HepG2 (cell line): ENCODE data around the gene ABHD15. TPM values are rescaled to one million over a fixed set of nuclear protein-coding genes. Genes with fewer than 3 reads are reported as not detected.

Source experiments
- BHLHE40 ChIP-seq: IDR thresholded peaks from 2 replicates; pipeline ENCODE4 v1.6.1; 2011; ENCODE audit warnings: low read length, improper control_type of control experiment
- CBX1 ChIP-seq: IDR thresholded peaks from one replicate; pipeline ENCODE4 v1.6.1; 2016; ENCODE audit warnings: antibody characterized with exemption, low read depth
- EP300 ChIP-seq, 3 experiments: sonication (generic) in 1 of 3; formaldehyde crosslinking in 1 of 3; IDR thresholded peaks; 2 replicates each; pipeline versions ENCODE4 v1.5.1 to v1.6.1; 2011 to 2020; ENCODE audit warnings: low read depth in 2 of 3, low read length in 2 of 3, borderline replicate concordance in 1 of 3, improper control_type of control experiment in 1 of 3, mild to moderate bottlenecking in 1 of 3, missing genetic modification reagents in 1 of 3, moderate library complexity in 1 of 3
- FOXC1 ChIP-seq: sonication (generic); formaldehyde crosslinking; IDR thresholded peaks from 2 replicates; pipeline ENCODE4 v1.8.0; 2022; ENCODE audit warnings: mild to moderate bottlenecking, missing genetic modification reagents, borderline replicate concordance
- FOXK2 ChIP-seq: fragments of 450-650 bp; IDR thresholded peaks from 2 replicates; pipeline ENCODE4 v1.6.1; 2016
- MATR3 ChIP-seq: sonication (generic); formaldehyde crosslinking; IDR thresholded peaks from 2 replicates; pipeline ENCODE4 v1.4.0; 2020; ENCODE audit warnings: missing genetic modification reagents
- SOX6 ChIP-seq, 2 experiments: fragments of 450-650 bp in 1 of 2; sonication (generic) in 1 of 2; formaldehyde crosslinking in 1 of 2; IDR thresholded peaks; 2 replicates each; pipeline versions ENCODE4 v1.4.0 to v1.6.1; 2017 to 2020; ENCODE audit warnings: antibody characterized with exemption in 1 of 2, mild to moderate bottlenecking in 1 of 2, missing genetic modification reagents in 1 of 2
- YEATS4 ChIP-seq: sonication (generic); formaldehyde crosslinking; IDR thresholded peaks from 2 replicates; pipeline ENCODE4 v1.4.0; 2020; ENCODE audit warnings: missing genetic modification reagents, borderline replicate concordance
- ZC3H13 ChIP-seq: sonication (generic); formaldehyde crosslinking; IDR thresholded peaks from 2 replicates; pipeline ENCODE4 v1.8.1; 2023; ENCODE audit warnings: mild to moderate bottlenecking, missing genetic modification reagents, moderate library complexity
- ZKSCAN5 ChIP-seq: sonication (generic); formaldehyde crosslinking; IDR thresholded peaks from 2 replicates; pipeline ENCODE4 v1.5.1; 2020; ENCODE audit warnings: mild to moderate bottlenecking, missing genetic modification reagents
- ZMAT3 ChIP-seq: sonication (generic); formaldehyde crosslinking; conservative IDR thresholded peaks from 2 replicates; pipeline ENCODE4 v1.7.0; 2021; ENCODE audit warnings: missing genetic modification reagents
- ZNF3 ChIP-seq: IDR thresholded peaks from 2 replicates; pipeline ENCODE4 v1.7.0; 2017; ENCODE audit warnings: inconsistent platforms
- ZNF329 ChIP-seq: sonication (generic); formaldehyde crosslinking; IDR thresholded peaks from 2 replicates; pipeline ENCODE4 v1.9.0; 2021; ENCODE audit warnings: low read depth, mild to moderate bottlenecking, missing genetic modification reagents
- ZNF598 ChIP-seq: sonication (generic); formaldehyde crosslinking; IDR thresholded peaks from 2 replicates; pipeline ENCODE4 v1.5.1; 2020; ENCODE audit warnings: mild to moderate bottlenecking, missing genetic modification reagents, borderline replicate concordance
- ZNF75D ChIP-seq: sonication (generic); formaldehyde crosslinking; IDR thresholded peaks from 2 replicates; pipeline ENCODE4 v1.8.1; 2023; ENCODE audit warnings: missing genetic modification reagents, mild to moderate bottlenecking, borderline replicate concordance
- ZNF790 ChIP-seq: sonication (generic); formaldehyde crosslinking; IDR thresholded peaks from 2 replicates; pipeline ENCODE4 v1.8.0; 2022; ENCODE audit warnings: missing genetic modification reagents, mild to moderate bottlenecking, borderline replicate concordance
- polyA plus RNA-seq, 8 experiments: library from polyadenylated mRNA; depleted of rRNA in 3 of 8; stranded (reverse) in 7 of 8; unstranded in 1 of 8; fragments of >200 nt; fragmentation: Illumina TruSeq in 4 of 8; extraction: Trizol in 4 of 8; gene quantifications; 2 replicates each; pipeline versions ENCODE4 v1.2.1 to v1.2.3, GENCODE V29; 2011 to 2016; ENCODE audit warnings: low read depth in 4 of 8, missing spikeins in 1 of 8, mixed read lengths in 1 of 8; ENCODE audit not compliant: insufficient read depth in 1 of 8
- total RNA-seq, 5 experiments: library from RNA; depleted of rRNA; stranded (reverse); fragments of >200 nt; fragmentation: Illumina TruSeq; extraction: Trizol; gene quantifications; 2 replicates each; pipeline ENCODE4 v1.2.3, GENCODE V29; 2016; ENCODE audit warnings: low read depth in 1 of 5
- TF ChIP-seq, protein P1 (sequence below): sonication (generic); formaldehyde crosslinking; IDR thresholded peaks from 2 replicates; pipeline ENCODE4 v1.8.0; 2022; ENCODE audit warnings: mild to moderate bottlenecking, missing genetic modification reagents, borderline replicate concordance
- TF ChIP-seq, protein P2 (sequence below): IDR thresholded peaks from 2 replicates; pipeline ENCODE4 v1.6.1; 2018; ENCODE audit warnings: missing genetic modification reagents
- TF ChIP-seq, protein P3 (sequence below): sonication (generic); formaldehyde crosslinking; conservative IDR thresholded peaks from 2 replicates; pipeline ENCODE4 v1.8.0; 2022; ENCODE audit warnings: low read depth, missing genetic modification reagents
- TF ChIP-seq, protein P4 (sequence below): IDR thresholded peaks from 2 replicates; pipeline ENCODE4 v1.6.1; 2012; ENCODE audit warnings: low read depth, low read length, improper control_type of control experiment
- TF ChIP-seq, protein P5 (sequence below): sonication (generic); formaldehyde crosslinking; IDR thresholded peaks from 2 replicates; pipeline ENCODE4 v1.5.1; 2020; ENCODE audit warnings: missing genetic modification reagents, mild to moderate bottlenecking, borderline replicate concordance
- TF ChIP-seq, protein P6 (sequence below): sonication (generic); formaldehyde crosslinking; IDR thresholded peaks from 2 replicates; pipeline ENCODE4 v1.8.1; 2023; ENCODE audit warnings: mild to moderate bottlenecking, missing genetic modification reagents

Gene ABHD15
- total and polyA plus RNA-seq, 2 of the 13 experiments (the other 11 are each of a cell fraction or from before 2014, with no cell fraction given), result 2.4 to 7.7 TPM

DNA sequence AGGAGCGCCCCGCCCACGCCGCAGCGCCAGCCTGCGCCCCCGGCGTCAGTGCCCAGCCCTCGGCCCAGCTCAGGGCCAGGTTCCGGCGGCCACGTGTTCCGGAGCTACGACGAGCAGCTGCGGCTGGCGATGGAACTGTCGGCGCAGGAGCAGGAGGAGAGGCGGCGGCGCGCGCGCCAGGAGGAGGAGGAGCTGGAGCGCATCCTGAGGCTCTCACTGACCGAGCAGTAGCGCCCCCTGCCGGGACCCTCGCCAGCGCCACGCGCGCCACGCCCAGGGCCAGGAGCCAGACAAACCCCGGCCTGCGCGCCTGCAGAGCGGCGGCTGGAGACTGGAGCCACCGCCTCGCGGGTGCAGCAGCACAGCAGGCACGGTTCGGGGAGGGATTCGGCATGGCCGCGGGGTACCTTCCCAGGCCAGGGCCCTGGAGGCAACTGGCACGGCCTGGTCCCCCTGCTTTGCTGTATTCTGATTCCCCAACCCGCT is 46.6 kb upstream of the ABHD15 start (continued):
- no peak for TF ChIP-seq ZNF75D (CRISPR knock-in tag)
- peak; percentile 64; the same call in 1 of the 2 replicates for TF ChIP-seq ZNF790
- TF ChIP-seq, protein P1, sequence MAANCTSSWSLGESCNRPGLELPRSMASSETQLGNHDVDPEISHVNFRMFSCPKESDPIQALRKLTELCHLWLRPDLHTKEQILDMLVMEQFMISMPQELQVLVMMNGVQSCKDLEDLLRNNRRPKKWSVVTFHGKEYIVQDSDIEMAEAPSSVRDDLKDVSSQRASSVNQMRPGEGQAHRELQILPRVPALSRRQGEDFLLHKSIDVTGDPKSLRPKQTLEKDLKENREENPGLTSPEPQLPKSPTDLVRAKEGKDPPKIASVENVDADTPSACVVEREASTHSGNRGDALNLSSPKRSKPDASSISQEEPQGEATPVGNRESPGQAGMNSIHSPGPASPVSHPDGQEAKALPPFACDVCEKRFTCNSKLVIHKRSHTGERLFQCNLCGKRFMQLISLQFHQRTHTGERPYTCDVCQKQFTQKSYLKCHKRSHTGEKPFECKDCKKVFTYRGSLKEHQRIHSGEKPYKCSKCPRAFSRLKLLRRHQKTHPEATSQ (CRISPR knock-in tag), result peak; percentile 88; the same call in 1 of the 2 replicates
- no peak for TF ChIP-seq SOX6 (IDR thresholded peaks at IDR 0.05)
- TF ChIP-seq SOX6 (CRISPR knock-in tag; IDR thresholded peaks at IDR 0.05), result peak; percentile 55
- TF ChIP-seq ZNF329 (CRISPR knock-in tag), result 0 out of 2 replicates have a peak, but pooled peaks have one; percentile 23
- TF ChIP-seq YEATS4 (CRISPR knock-in tag), result peak; percentile 66; the same call in 1 of the 2 replicates
- TF ChIP-seq, protein P2, sequence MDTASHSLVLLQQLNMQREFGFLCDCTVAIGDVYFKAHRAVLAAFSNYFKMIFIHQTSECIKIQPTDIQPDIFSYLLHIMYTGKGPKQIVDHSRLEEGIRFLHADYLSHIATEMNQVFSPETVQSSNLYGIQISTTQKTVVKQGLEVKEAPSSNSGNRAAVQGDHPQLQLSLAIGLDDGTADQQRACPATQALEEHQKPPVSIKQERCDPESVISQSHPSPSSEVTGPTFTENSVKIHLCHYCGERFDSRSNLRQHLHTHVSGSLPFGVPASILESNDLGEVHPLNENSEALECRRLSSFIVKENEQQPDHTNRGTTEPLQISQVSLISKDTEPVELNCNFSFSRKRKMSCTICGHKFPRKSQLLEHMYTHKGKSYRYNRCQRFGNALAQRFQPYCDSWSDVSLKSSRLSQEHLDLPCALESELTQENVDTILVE (CRISPR knock-in tag), result peak; percentile 34; the same call in 1 of the 2 replicates
- no peak for TF ChIP-seq ZKSCAN5
- 0 out of 2 replicates have a peak, but pooled peaks have one; percentile 50 for TF ChIP-seq ZNF598
- 0 out of 4 replicates have a peak, but pooled peaks of 1 of the 2 experiments have one; percentile 13 for TF ChIP-seq EP300 (IDR thresholded peaks at IDR 0.05; ENCODE audit: low read depth in 2 of 2, low read length in 2 of 2)
- TF ChIP-seq EP300 (CRISPR knock-in tag; IDR thresholded peaks at IDR 0.05; ENCODE audit: borderline replicate concordance), result no peak
- TF ChIP-seq FOXK2, result no peak
- TF ChIP-seq, protein P3, sequence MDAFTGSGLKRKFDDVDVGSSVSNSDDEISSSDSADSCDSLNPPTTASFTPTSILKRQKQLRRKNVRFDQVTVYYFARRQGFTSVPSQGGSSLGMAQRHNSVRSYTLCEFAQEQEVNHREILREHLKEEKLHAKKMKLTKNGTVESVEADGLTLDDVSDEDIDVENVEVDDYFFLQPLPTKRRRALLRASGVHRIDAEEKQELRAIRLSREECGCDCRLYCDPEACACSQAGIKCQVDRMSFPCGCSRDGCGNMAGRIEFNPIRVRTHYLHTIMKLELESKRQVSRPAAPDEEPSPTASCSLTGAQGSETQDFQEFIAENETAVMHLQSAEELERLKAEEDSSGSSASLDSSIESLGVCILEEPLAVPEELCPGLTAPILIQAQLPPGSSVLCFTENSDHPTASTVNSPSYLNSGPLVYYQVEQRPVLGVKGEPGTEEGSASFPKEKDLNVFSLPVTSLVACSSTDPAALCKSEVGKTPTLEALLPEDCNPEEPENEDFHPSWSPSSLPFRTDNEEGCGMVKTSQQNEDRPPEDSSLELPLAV (CRISPR knock-in tag), result 0 out of 2 replicates have a peak, but pooled peaks have one; percentile 83
- TF ChIP-seq MATR3 (CRISPR knock-in tag), result no peak
- peak; percentile 3; the same call in 1 of the 2 replicates for TF ChIP-seq BHLHE40
- no peak for TF ChIP-seq ZNF3 (CRISPR knock-in tag)
- TF ChIP-seq ZMAT3 (CRISPR knock-in tag), result peak; percentile 64; the same call in 1 of the 2 replicates
- TF ChIP-seq, protein P4, sequence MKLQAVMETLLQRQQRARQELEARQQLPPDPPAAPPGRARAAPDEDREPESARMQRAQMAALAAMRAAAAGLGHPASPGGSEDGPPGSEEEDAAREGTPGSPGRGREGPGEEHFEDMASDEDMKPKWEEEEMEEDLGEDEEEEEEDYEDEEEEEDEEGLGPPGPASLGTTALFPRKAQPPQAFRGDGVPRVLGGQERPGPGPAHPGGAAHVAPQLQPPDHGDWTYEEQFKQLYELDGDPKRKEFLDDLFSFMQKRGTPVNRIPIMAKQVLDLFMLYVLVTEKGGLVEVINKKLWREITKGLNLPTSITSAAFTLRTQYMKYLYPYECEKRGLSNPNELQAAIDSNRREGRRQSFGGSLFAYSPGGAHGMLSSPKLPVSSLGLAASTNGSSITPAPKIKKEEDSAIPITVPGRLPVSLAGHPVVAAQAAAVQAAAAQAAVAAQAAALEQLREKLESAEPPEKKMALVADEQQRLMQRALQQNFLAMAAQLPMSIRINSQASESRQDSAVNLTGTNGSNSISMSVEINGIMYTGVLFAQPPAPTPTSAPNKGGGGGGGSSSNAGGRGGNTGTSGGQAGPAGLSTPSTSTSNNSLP, result no peak
- TF ChIP-seq, protein P5, sequence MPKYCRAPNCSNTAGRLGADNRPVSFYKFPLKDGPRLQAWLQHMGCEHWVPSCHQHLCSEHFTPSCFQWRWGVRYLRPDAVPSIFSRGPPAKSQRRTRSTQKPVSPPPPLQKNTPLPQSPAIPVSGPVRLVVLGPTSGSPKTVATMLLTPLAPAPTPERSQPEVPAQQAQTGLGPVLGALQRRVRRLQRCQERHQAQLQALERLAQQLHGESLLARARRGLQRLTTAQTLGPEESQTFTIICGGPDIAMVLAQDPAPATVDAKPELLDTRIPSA (CRISPR knock-in tag), result no peak; the same call in 1 of the 2 replicates
- TF ChIP-seq ZC3H13 (CRISPR knock-in tag), result peak; percentile 56; the same call in 1 of the 2 replicates
- peak; percentile 63 for TF ChIP-seq CBX1
- TF ChIP-seq FOXC1 (CRISPR knock-in tag), result no peak; the same call in 1 of the 2 replicates
- TF ChIP-seq, protein P6, sequence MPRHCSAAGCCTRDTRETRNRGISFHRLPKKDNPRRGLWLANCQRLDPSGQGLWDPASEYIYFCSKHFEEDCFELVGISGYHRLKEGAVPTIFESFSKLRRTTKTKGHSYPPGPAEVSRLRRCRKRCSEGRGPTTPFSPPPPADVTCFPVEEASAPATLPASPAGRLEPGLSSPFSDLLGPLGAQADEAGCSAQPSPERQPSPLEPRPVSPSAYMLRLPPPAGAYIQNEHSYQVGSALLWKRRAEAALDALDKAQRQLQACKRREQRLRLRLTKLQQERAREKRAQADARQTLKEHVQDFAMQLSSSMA (CRISPR knock-in tag), result no peak
